Germinal center (tissue), 1 donor: ENCODE measurements around the gene MRFAP1L1.
"Not testable (repeated sequence)": the region's sequence is repeated elsewhere in the genome, so short reads cannot be mapped to it uniquely, and the experiment has no call there.

Experiments used
- DNase-seq: peaks from one replicate; pipeline ENCODE4 v3.0.0; 2012; ENCODE audit warnings: mixed read lengths, low spot score

MRFAP1L1 gene

GRCh38 chr4:6688879-6689505 lies 20.7 kb downstream of the MRFAP1L1 start:
- DNase-seq: no peak

- DNase-seq: no peak
Observed at GRCh38 chr4:6687947-6688878, 21.5 kb downstream of the MRFAP1L1 start.

GRCh38 chr4:6686104-6686787 lies 23.4 kb downstream of the MRFAP1L1 start:
- no peak for DNase-seq

GRCh38 chr4:6684656-6685055 lies 25.0 kb downstream of the MRFAP1L1 start:
- no peak for DNase-seq

- no peak for DNase-seq
Observed at GRCh38 chr4:6682862-6683590, 26.6 kb downstream of the MRFAP1L1 start.

- no peak for DNase-seq
Observed at GRCh38 chr4:6681191-6681590, 28.5 kb downstream of the MRFAP1L1 start.

GRCh38 chr4:6680372-6681034 lies 29.2 kb downstream of the MRFAP1L1 start:
- DNase-seq: peak; percentile 23

- DNase-seq: no peak
Observed at GRCh38 chr4:6676722-6677558, 32.7 kb downstream of the MRFAP1L1 start.

- DNase-seq: peak; percentile 66
Observed at GRCh38 chr4:6674500-6675149, 35.0 kb downstream of the MRFAP1L1 start.

GRCh38 chr4:6673660-6674499 lies 35.8 kb downstream of the MRFAP1L1 start:
- DNase-seq: peak; percentile 98

GRCh38 chr4:6673191-6673659 lies 36.4 kb downstream of the MRFAP1L1 start:
- DNase-seq: not testable (repeated sequence)

- not testable (repeated sequence) for DNase-seq
Observed at GRCh38 chr4:6672541-6673190, 37.0 kb downstream of the MRFAP1L1 start.

GRCh38 chr4:6672131-6672530 lies 37.5 kb downstream of the MRFAP1L1 start:
- DNase-seq: no peak

GRCh38 chr4:6671648-6672047 lies 38.0 kb downstream of the MRFAP1L1 start:
- DNase-seq: no peak

- DNase-seq: no peak
Observed at GRCh38 chr4:6668391-6668790, 41.3 kb downstream of the MRFAP1L1 start.

- DNase-seq: no peak
Observed at GRCh38 chr4:6665320-6665654, 44.4 kb downstream of the MRFAP1L1 start.

- no peak for DNase-seq
Observed at GRCh38 chr4:6663596-6664393, 45.9 kb downstream of the MRFAP1L1 start.

GRCh38 chr4:6662591-6662990 lies 47.1 kb downstream of the MRFAP1L1 start:
- DNase-seq: no peak
